ENCODE data around the gene MAST4. TPM values are rescaled to one million over a fixed set of nuclear protein-coding genes. Genes with fewer than 3 reads are reported as not detected.

MAST4 gene
- total RNA-seq, 1 donor from 2014 or later, result 10.4 TPM

- H3K4me3 ChIP-seq (ENCODE audit: low read length in 3 of 3), result no peak overlapping the region
- no peak overlapping the region for H3K27ac ChIP-seq (ENCODE audit: low read depth, low read length)
- no peaks in the 10 kb centered on the region for H3K36me3 ChIP-seq (ENCODE audit: control insufficient read depth in 3 of 3, insufficient read depth in 3 of 3, low read length in 3 of 3)
- no peaks in the 10 kb centered on the region for H3K9me3 ChIP-seq (ENCODE audit: control insufficient read depth in 3 of 3, low read length in 3 of 3)
- H3K4me1 ChIP-seq (ENCODE audit: control insufficient read depth in 3 of 3, insufficient read depth in 3 of 3, low read length in 3 of 3), result no peaks in the 10 kb centered on the region
- H3K9ac ChIP-seq (ENCODE audit: low read depth in 1 of 3, low read length in 3 of 3), result no peak overlapping the region
- H3K27me3 ChIP-seq (ENCODE audit: control insufficient read depth in 3 of 3, insufficient read depth in 3 of 3, low read length in 3 of 3), result no peaks in the 10 kb centered on the region
Observed at GRCh38 chr5:66789434-66789833, 193.2 kb downstream of the MAST4 start.

- Histone ChIP-seq H3K36me3 (ENCODE audit: control insufficient read depth in 3 of 3, insufficient read depth in 3 of 3, low read length in 3 of 3) (no peaks in the 10 kb centered on the region), H3K4me1 (ENCODE audit: control insufficient read depth in 3 of 3, insufficient read depth in 3 of 3, low read length in 3 of 3) (no peaks in the 10 kb centered on the region), H3K27me3 (ENCODE audit: control insufficient read depth in 3 of 3, insufficient read depth in 3 of 3, low read length in 3 of 3) (no peaks in the 10 kb centered on the region), H3K9ac (ENCODE audit: low read depth in 1 of 3, low read length in 3 of 3) (no peak overlapping the region), H3K27ac (ENCODE audit: low read depth, low read length) (no peak overlapping the region), H3K9me3 (ENCODE audit: control insufficient read depth in 3 of 3, low read length in 3 of 3) (no peaks in the 10 kb centered on the region), H3K4me3 (ENCODE audit: low read length in 3 of 3) (no peak overlapping the region)
Observed at GRCh38 chr5:66793049-66793448, 196.9 kb downstream of the MAST4 start.

- Histone ChIP-seq H3K27me3 (ENCODE audit: control insufficient read depth in 3 of 3, insufficient read depth in 3 of 3, low read length in 3 of 3) (no peaks in the 10 kb centered on the region), H3K4me3 (ENCODE audit: low read length in 3 of 3) (no peak overlapping the region), H3K36me3 (ENCODE audit: control insufficient read depth in 3 of 3, insufficient read depth in 3 of 3, low read length in 3 of 3) (no peaks in the 10 kb centered on the region), H3K27ac (ENCODE audit: low read depth, low read length) (no peak overlapping the region), H3K4me1 (ENCODE audit: control insufficient read depth in 3 of 3, insufficient read depth in 3 of 3, low read length in 3 of 3) (no peaks in the 10 kb centered on the region), H3K9ac (ENCODE audit: low read depth in 1 of 3, low read length in 3 of 3) (no peak overlapping the region), H3K9me3 (ENCODE audit: control insufficient read depth in 3 of 3, low read length in 3 of 3) (no peaks in the 10 kb centered on the region)
Observed at GRCh38 chr5:66795682-66796081, 199.5 kb downstream of the MAST4 start.

- Histone ChIP-seq H3K4me1 (ENCODE audit: control insufficient read depth in 3 of 3, insufficient read depth in 3 of 3, low read length in 3 of 3) (no peaks in the 10 kb centered on the region), H3K4me3 (ENCODE audit: low read length in 3 of 3) (no peak overlapping the region)
Observed at GRCh38 chr5:66796305-66797292, 200.4 kb downstream of the MAST4 start.

GRCh38 chr5:66802941-66803340 is 206.7 kb downstream of the MAST4 start:
- Histone ChIP-seq H3K4me3 (ENCODE audit: low read length in 3 of 3) (no peak overlapping the region), H3K9me3 (ENCODE audit: control insufficient read depth in 3 of 3, low read length in 3 of 3) (no peaks in the 10 kb centered on the region), H3K36me3 (ENCODE audit: control insufficient read depth in 3 of 3, insufficient read depth in 3 of 3, low read length in 3 of 3) (no peaks in the 10 kb centered on the region), H3K9ac (ENCODE audit: low read depth in 1 of 3, low read length in 3 of 3) (no peak overlapping the region), H3K4me1 (ENCODE audit: control insufficient read depth in 3 of 3, insufficient read depth in 3 of 3, low read length in 3 of 3) (no peaks in the 10 kb centered on the region), H3K27me3 (ENCODE audit: control insufficient read depth in 3 of 3, insufficient read depth in 3 of 3, low read length in 3 of 3) (no peaks in the 10 kb centered on the region), H3K27ac (ENCODE audit: low read depth, low read length) (no peak overlapping the region)

More at GRCh38 chr5:66796305-66797292, 200.4 kb downstream of the MAST4 start:
- H3K36me3 ChIP-seq (ENCODE audit: control insufficient read depth in 3 of 3, insufficient read depth in 3 of 3, low read length in 3 of 3), result no peaks in the 10 kb centered on the region
- H3K27ac ChIP-seq (ENCODE audit: low read depth, low read length), result no peak overlapping the region
- no peak overlapping the region for H3K9ac ChIP-seq (ENCODE audit: low read depth in 1 of 3, low read length in 3 of 3)
- H3K27me3 ChIP-seq (ENCODE audit: control insufficient read depth in 3 of 3, insufficient read depth in 3 of 3, low read length in 3 of 3), result no peaks in the 10 kb centered on the region
- no peaks in the 10 kb centered on the region for H3K9me3 ChIP-seq (ENCODE audit: control insufficient read depth in 3 of 3, low read length in 3 of 3)

GRCh38 chr5:66805514-66806430 is 209.6 kb downstream of the MAST4 start:
- H3K9me3 ChIP-seq (ENCODE audit: control insufficient read depth in 3 of 3, low read length in 3 of 3), result no peaks in the 10 kb centered on the region
- no peak overlapping the region for H3K4me3 ChIP-seq (ENCODE audit: low read length in 3 of 3)
- no peaks in the 10 kb centered on the region for H3K4me1 ChIP-seq (ENCODE audit: control insufficient read depth in 3 of 3, insufficient read depth in 3 of 3, low read length in 3 of 3)
- no peak overlapping the region for H3K27ac ChIP-seq (ENCODE audit: low read depth, low read length)
- H3K27me3 ChIP-seq (ENCODE audit: control insufficient read depth in 3 of 3, insufficient read depth in 3 of 3, low read length in 3 of 3), result no peaks in the 10 kb centered on the region
- H3K9ac ChIP-seq (ENCODE audit: low read depth in 1 of 3, low read length in 3 of 3), result no peak overlapping the region
- no peaks in the 10 kb centered on the region for H3K36me3 ChIP-seq (ENCODE audit: control insufficient read depth in 3 of 3, insufficient read depth in 3 of 3, low read length in 3 of 3)

GRCh38 chr5:66807743-66808142 is 211.6 kb downstream of the MAST4 start:
- Histone ChIP-seq H3K36me3 (ENCODE audit: control insufficient read depth in 3 of 3, insufficient read depth in 3 of 3, low read length in 3 of 3) (no peaks in the 10 kb centered on the region), H3K27me3 (ENCODE audit: control insufficient read depth in 3 of 3, insufficient read depth in 3 of 3, low read length in 3 of 3) (no peaks in the 10 kb centered on the region), H3K4me3 (ENCODE audit: low read length in 3 of 3) (no peak overlapping the region), H3K27ac (ENCODE audit: low read depth, low read length) (no peak overlapping the region), H3K4me1 (ENCODE audit: control insufficient read depth in 3 of 3, insufficient read depth in 3 of 3, low read length in 3 of 3) (no peaks in the 10 kb centered on the region), H3K9me3 (ENCODE audit: control insufficient read depth in 3 of 3, low read length in 3 of 3) (no peaks in the 10 kb centered on the region), H3K9ac (ENCODE audit: low read depth in 1 of 3, low read length in 3 of 3) (no peak overlapping the region)

- no peaks in the 10 kb centered on the region for H3K36me3 ChIP-seq (ENCODE audit: control insufficient read depth in 3 of 3, insufficient read depth in 3 of 3, low read length in 3 of 3)
- H3K27me3 ChIP-seq (ENCODE audit: control insufficient read depth in 3 of 3, insufficient read depth in 3 of 3, low read length in 3 of 3), result no peaks in the 10 kb centered on the region
- no peak overlapping the region for H3K9ac ChIP-seq (ENCODE audit: low read depth in 1 of 3, low read length in 3 of 3)
- no peak overlapping the region for H3K27ac ChIP-seq (ENCODE audit: low read depth, low read length)
- no peaks in the 10 kb centered on the region for H3K9me3 ChIP-seq (ENCODE audit: control insufficient read depth in 3 of 3, low read length in 3 of 3)
- H3K4me3 ChIP-seq (ENCODE audit: low read length in 3 of 3), result no peak overlapping the region
- H3K4me1 ChIP-seq (ENCODE audit: control insufficient read depth in 3 of 3, insufficient read depth in 3 of 3, low read length in 3 of 3), result no peaks in the 10 kb centered on the region
Observed at GRCh38 chr5:66808663-66809062, 212.5 kb downstream of the MAST4 start.

- H3K9ac ChIP-seq (ENCODE audit: low read depth in 1 of 3, low read length in 3 of 3), result no peak overlapping the region
- no peaks in the 10 kb centered on the region for H3K36me3 ChIP-seq (ENCODE audit: control insufficient read depth in 3 of 3, insufficient read depth in 3 of 3, low read length in 3 of 3)
- H3K4me1 ChIP-seq (ENCODE audit: control insufficient read depth in 3 of 3, insufficient read depth in 3 of 3, low read length in 3 of 3), result no peaks in the 10 kb centered on the region
- H3K4me3 ChIP-seq (ENCODE audit: low read length in 3 of 3), result no peak overlapping the region
- no peak overlapping the region for H3K27ac ChIP-seq (ENCODE audit: low read depth, low read length)
- H3K27me3 ChIP-seq (ENCODE audit: control insufficient read depth in 3 of 3, insufficient read depth in 3 of 3, low read length in 3 of 3), result no peaks in the 10 kb centered on the region
- H3K9me3 ChIP-seq (ENCODE audit: control insufficient read depth in 3 of 3, low read length in 3 of 3), result no peaks in the 10 kb centered on the region
Observed at GRCh38 chr5:66810151-66810550, 214.0 kb downstream of the MAST4 start.

GRCh38 chr5:66810848-66811261 is 214.7 kb downstream of the MAST4 start:
- Histone ChIP-seq H3K36me3 (ENCODE audit: control insufficient read depth in 3 of 3, insufficient read depth in 3 of 3, low read length in 3 of 3) (no peaks in the 10 kb centered on the region), H3K9ac (ENCODE audit: low read depth in 1 of 3, low read length in 3 of 3) (no peak overlapping the region), H3K27me3 (ENCODE audit: control insufficient read depth in 3 of 3, insufficient read depth in 3 of 3, low read length in 3 of 3) (no peaks in the 10 kb centered on the region), H3K4me1 (ENCODE audit: control insufficient read depth in 3 of 3, insufficient read depth in 3 of 3, low read length in 3 of 3) (no peaks in the 10 kb centered on the region), H3K9me3 (ENCODE audit: control insufficient read depth in 3 of 3, low read length in 3 of 3) (no peaks in the 10 kb centered on the region), H3K27ac (ENCODE audit: low read depth, low read length) (no peak overlapping the region), H3K4me3 (ENCODE audit: low read length in 3 of 3) (no peak overlapping the region)
